Ammon's horn (tissue), 1 donor: ENCODE measurements around the gene DNAH17.

Experiments used
- DNase-seq: peaks from one replicate; pipeline ENCODE4 v3.0.0-alpha.2; 2016; ENCODE audit warnings: low spot score

DNAH17 gene

GRCh38 chr17:78544881-78545755 is 32.1 kb downstream of the DNAH17 start:
- no peak for DNase-seq

- no peak for DNase-seq
Measured at GRCh38 chr17:78541488-78542206, 35.5 kb downstream of the DNAH17 start.

- no peak for DNase-seq
Measured at GRCh38 chr17:78539781-78540180, 37.4 kb downstream of the DNAH17 start.

- DNase-seq, result no peak
Measured at GRCh38 chr17:78538033-78538776, 39.0 kb downstream of the DNAH17 start.

GRCh38 chr17:78537217-78537860 is 39.9 kb downstream of the DNAH17 start:
- DNase-seq, result no peak

- no peak for DNase-seq
Measured at GRCh38 chr17:78535273-78536197, 41.7 kb downstream of the DNAH17 start.

- DNase-seq, result peak; percentile 15
Measured at GRCh38 chr17:78534492-78535272, 42.5 kb downstream of the DNAH17 start.

- no peak for DNase-seq
Measured at GRCh38 chr17:78532922-78533640, 44.1 kb downstream of the DNAH17 start.

- no peak for DNase-seq
Measured at GRCh38 chr17:78532311-78532710, 44.9 kb downstream of the DNAH17 start.

- DNase-seq, result no peak
Measured at GRCh38 chr17:78530675-78531074, 46.5 kb downstream of the DNAH17 start.

GRCh38 chr17:78529871-78530670 is 47.1 kb downstream of the DNAH17 start:
- DNase-seq, result peak; percentile 37

- DNase-seq, result no peak
Measured at GRCh38 chr17:78529251-78529650, 47.9 kb downstream of the DNAH17 start.

GRCh38 chr17:78528541-78528940 is 48.7 kb downstream of the DNAH17 start:
- no peak for DNase-seq

GRCh38 chr17:78527345-78527744 is 49.9 kb downstream of the DNAH17 start:
- DNase-seq, result no peak

GRCh38 chr17:78526231-78527025 is 50.8 kb downstream of the DNAH17 start:
- no peak for DNase-seq

- DNase-seq, result no peak
Measured at GRCh38 chr17:78525511-78526160, 51.6 kb downstream of the DNAH17 start.

- DNase-seq, result no peak
Measured at GRCh38 chr17:78524870-78525510, 52.2 kb downstream of the DNAH17 start.
